Stimulated activated CD4-positive, alpha-beta T cell treated with anti-CD3 and anti-CD28 coated beads, Interleukin-2, amount 100 ng/mL, for 24 hours (primary cell): Measurements from ENCODE around the gene HTR6.

Source experiments
- DNase-seq, 2 donors: peaks; one replicate each; pipeline ENCODE4 v3.0.0-alpha.2; 2020

Gene HTR6

GRCh38 chr1:19639999-19640362 lies 24.7 kb upstream of the HTR6 start:
- no peak for DNase-seq

- no peak for DNase-seq
These were observed 24.0 kb upstream of the HTR6 start for GRCh38 chr1:19640363-19641316.

GRCh38 chr1:19643121-19643520 lies 21.6 kb upstream of the HTR6 start:
- no peak for DNase-seq

- peak; percentile 76 to 77 for DNase-seq
These were observed 20.9 kb upstream of the HTR6 start, which contains the start of gene NBL1 for GRCh38 chr1:19643602-19644394. Gene NBL1, plus strand, starts transcription at chr1:19644311. Its CDS starts 10,720 bp downstream, at chr1:19655031.

GRCh38 chr1:19644395-19644680 lies 20.3 kb upstream of the HTR6 start:
- no peak for DNase-seq

- DNase-seq, result peak; percentile 61 to 63
These were observed 19.8 kb upstream of the HTR6 start for GRCh38 chr1:19644681-19645410.

GRCh38 chr1:19645411-19646251 lies 19.0 kb upstream of the HTR6 start:
- no peak for DNase-seq

GRCh38 chr1:19646377-19647319 lies 18.0 kb upstream of the HTR6 start:
- no peak for DNase-seq

- DNase-seq, result no peak
These were observed 17.0 kb upstream of the HTR6 start for GRCh38 chr1:19647643-19648042.

- DNase-seq, result no peak
These were observed 16.4 kb upstream of the HTR6 start for GRCh38 chr1:19648239-19648638.

- no peak for DNase-seq
These were observed 16.0 kb upstream of the HTR6 start for GRCh38 chr1:19648689-19649088.

- no peak for DNase-seq
These were observed 14.1 kb upstream of the HTR6 start for GRCh38 chr1:19650416-19651140.

GRCh38 chr1:19651141-19651737 lies 13.4 kb upstream of the HTR6 start:
- DNase-seq, result peak; percentile 48 to 55

GRCh38 chr1:19654386-19654785 lies 10.3 kb upstream of the HTR6 start:
- DNase-seq, result no peak

GRCh38 chr1:19654886-19655717 lies 9.6 kb upstream of the HTR6 start:
- DNase-seq, result no peak

- no peak for DNase-seq
These were observed 9.0 kb upstream of the HTR6 start for GRCh38 chr1:19655718-19656080.

- no peak for DNase-seq
These were observed 8.4 kb upstream of the HTR6 start for GRCh38 chr1:19656134-19656779.

GRCh38 chr1:19656780-19657466 lies 7.8 kb upstream of the HTR6 start:
- DNase-seq, result no peak
